A549 treated with AZD9567 at 1 μM for 4 hours (cell line): Measurements from ENCODE around the gene TUBA1B. TPM values are rescaled to one million over a fixed set of nuclear protein-coding genes. Genes with fewer than 3 reads are reported as not detected.

Experiments
- total RNA-seq: library from RNA; stranded (reverse); fragments of 200-300 nt; extraction: Qiagen RNA extraction; gene quantifications from 5 replicates; pipeline ENCODE4 v1.2.3, GENCODE V29; 2022; ENCODE audit not compliant: insufficient read depth

The TUBA1B gene
- 2,309 to 2,621 TPM (median 2,411 TPM) in 5 replicates for total RNA-seq

GRCh38 chr12:49131051-49131893 lies at the start of gene TUBA1B:
TUBA1B (minus strand) TSS chr12:49131395; CDS start chr12:49131300, 95 bp downstream.

GRCh38 chr12:49110464-49111155 lies 20.6 kb downstream of the TUBA1B start, which contains the start of gene LMBR1L:
LMBR1L (minus strand) TSS chr12:49110847; CDS start chr12:49110555, 292 bp downstream.

GRCh38 chr12:49094160-49094974 lies 36.8 kb downstream of the TUBA1B start, which contains the start of gene DHH:
DHH (minus strand) TSS chr12:49094801; CDS start chr12:49094512, 289 bp downstream.

Other genes with a start within 250 kb of the TUBA1B start
- gene FKBP11, start 205.9 kb downstream of the TUBA1B start, total RNA-seq = 17.8 to 59.9 TPM (median 58.1 TPM) in 5 replicates
- gene ARF3, start 173.9 kb downstream of the TUBA1B start, total RNA-seq = 139 to 159 TPM (median 150 TPM) in 5 replicates
- gene WNT10B, start 159.7 kb downstream of the TUBA1B start, total RNA-seq = 1.7 to 3.0 TPM (median 1.9 TPM) in 5 replicates
- 0.07 to 0.10 TPM in 2 of 5 replicates, not detected in the others for gene WNT1, start 153.1 kb downstream of the TUBA1B start, total RNA-seq
- gene DDN, start 132.0 kb downstream of the TUBA1B start, total RNA-seq = 0.70 to 0.85 TPM (median 0.78 TPM) in 5 replicates
- 42.4 to 54.4 TPM (median 43.6 TPM) in 5 replicates for gene PRKAG1, start 112.6 kb downstream of the TUBA1B start, total RNA-seq
- 31.9 to 37.6 TPM (median 34.3 TPM) in 5 replicates for gene KMT2D, start 70.6 kb downstream of the TUBA1B start, total RNA-seq
- gene RHEBL1, start 61.4 kb downstream of the TUBA1B start, total RNA-seq = 2.1 to 7.2 TPM (median 5.3 TPM) in 5 replicates
- 0.06 TPM in 1 of 5 replicates, not detected in the others for gene DHH, start 36.6 kb downstream of the TUBA1B start, total RNA-seq
- 11.5 to 19.4 TPM (median 17.1 TPM) in 5 replicates for gene LMBR1L, start 20.5 kb downstream of the TUBA1B start, total RNA-seq
- gene TUBA1A, start 57.7 kb upstream of the TUBA1B start, total RNA-seq = 188 to 279 TPM (median 226 TPM) in 5 replicates
- 1,668 to 2,355 TPM (median 1,781 TPM) in 5 replicates for gene TUBA1C, start 133.7 kb upstream of the TUBA1B start, total RNA-seq
- gene PRPH, start 163.8 kb upstream of the TUBA1B start, total RNA-seq = 1.3 to 2.2 TPM (median 1.5 TPM) in 4 of 5 replicates, not detected in the other
- gene TROAP, start 191.9 kb upstream of the TUBA1B start, total RNA-seq = 82.9 to 107 TPM (median 88.6 TPM) in 5 replicates
- 2.9 to 6.8 TPM (median 5.5 TPM) in 5 replicates for gene C1QL4, start 205.8 kb upstream of the TUBA1B start, total RNA-seq
- gene DNAJC22, start 215.5 kb upstream of the TUBA1B start, total RNA-seq = 13.9 to 18.5 TPM (median 16.9 TPM) in 5 replicates
- gene SPATS2, start 236.1 kb upstream of the TUBA1B start, total RNA-seq = 22.4 to 46.4 TPM (median 29.8 TPM) in 5 replicates